ENCODE results near the gene TTI1.
A peak's percentile ranks its signal among the peaks of the same experiment; 100 is the strongest.

GRCh38 chr20:38067717-38068365, 34.6 kb upstream of the TTI1 start:
- TF ChIP-seq POLR2A (IDR thresholded peaks at IDR 0.05; ENCODE audit: low read depth, low read length) (0 out of 2 replicates have a peak, but pooled peaks have one; percentile 31), POLR2AphosphoS5 (IDR thresholded peaks at IDR 0.05; ENCODE audit: low read depth, low read length) (no peak), TAF1 (IDR thresholded peaks at IDR 0.05; ENCODE audit: borderline replicate concordance, low read depth, low read length) (no peak)

All from GM12892 (cell line).